Stimulated activated naive CD4-positive, alpha-beta T cell (primary cell): Measurements from ENCODE around the gene CLSTN3.
"Not testable (repeated sequence)": the region's sequence is repeated elsewhere in the genome, so short reads cannot be mapped to it uniquely, and the experiment has no call there.

ENCODE experiments used
- DNase-seq, 6 experiments: peaks; one replicate each; lab custom pipeline; 2025; lab: John Stamatoyannopoulos, UW

The CLSTN3 gene

DNA sequence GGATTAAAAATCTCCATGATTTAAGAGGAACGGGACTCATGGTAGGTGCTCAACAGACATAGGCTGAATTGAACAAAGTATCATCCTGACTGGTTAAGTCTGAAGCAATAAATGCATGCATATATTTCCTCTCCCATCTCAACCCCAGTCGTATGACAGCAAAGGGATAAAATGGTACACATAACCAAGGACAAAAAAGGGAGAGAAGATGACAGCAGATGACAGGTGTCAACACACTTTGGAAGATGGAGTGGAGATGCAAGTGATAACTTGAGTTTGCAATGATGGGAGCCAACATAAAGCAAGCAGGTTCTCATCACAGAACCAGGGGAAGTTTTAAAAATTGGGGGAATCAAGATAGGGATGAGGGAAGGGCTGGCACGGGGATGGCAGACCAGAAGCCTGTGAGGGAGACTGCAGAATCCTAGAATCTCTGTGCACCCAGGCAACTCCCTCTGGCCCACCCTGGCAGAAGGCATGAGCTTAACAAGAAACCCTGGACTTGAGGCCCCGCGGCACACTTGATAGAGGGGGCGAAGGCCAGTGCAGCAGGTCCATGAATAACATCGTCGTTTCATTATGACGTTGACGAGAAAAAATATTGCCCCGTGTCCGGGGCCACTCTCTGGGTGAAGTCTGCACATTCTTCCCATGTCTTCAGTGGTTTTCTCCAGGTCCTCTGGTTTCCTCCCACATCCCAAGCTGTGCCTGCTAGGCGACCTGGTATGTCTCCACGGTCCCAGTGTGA is 26.2 kb upstream of the CLSTN3 start:
- no peak for DNase-seq

DNA sequence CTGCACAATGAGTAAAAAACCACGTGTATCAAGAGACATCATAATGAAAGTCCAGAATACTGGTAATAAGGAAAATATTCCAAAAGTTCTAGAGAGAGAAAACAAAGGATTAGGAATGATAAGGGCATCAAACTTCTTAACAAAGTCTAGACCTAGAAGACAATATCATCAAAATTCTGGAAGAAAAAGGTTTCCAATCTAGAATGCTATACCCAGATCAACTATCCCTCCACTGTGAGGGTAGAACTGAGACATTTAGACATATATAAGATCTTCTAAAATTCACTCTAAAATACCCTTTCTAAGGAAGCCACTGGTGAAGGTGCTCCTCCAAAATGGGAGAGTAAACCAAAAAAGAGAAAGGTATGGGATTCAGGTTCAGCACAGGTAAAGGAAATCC is 24.1 kb upstream of the CLSTN3 start:
- no peak for DNase-seq

DNA sequence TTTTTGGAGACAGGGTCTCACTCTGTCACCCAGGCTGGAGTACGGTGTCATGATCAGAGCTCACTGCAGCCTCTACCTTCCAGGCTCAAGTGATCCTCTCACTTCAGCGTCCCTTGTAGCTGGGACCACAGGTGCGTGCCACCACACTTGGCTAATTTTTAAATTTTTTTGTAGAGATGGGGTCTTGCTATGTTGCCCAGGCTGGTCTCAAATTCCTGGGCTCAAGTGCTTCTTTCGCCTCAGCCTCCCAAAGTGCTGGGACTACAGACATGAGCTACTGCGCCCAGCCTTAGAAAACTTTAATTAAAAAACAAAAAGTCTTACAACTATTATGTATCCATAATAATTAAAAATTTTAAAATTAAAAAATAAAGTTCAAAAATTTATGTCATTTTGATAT is 23.0 kb upstream of the CLSTN3 start:
- DNase-seq, result not testable (repeated sequence)

DNA sequence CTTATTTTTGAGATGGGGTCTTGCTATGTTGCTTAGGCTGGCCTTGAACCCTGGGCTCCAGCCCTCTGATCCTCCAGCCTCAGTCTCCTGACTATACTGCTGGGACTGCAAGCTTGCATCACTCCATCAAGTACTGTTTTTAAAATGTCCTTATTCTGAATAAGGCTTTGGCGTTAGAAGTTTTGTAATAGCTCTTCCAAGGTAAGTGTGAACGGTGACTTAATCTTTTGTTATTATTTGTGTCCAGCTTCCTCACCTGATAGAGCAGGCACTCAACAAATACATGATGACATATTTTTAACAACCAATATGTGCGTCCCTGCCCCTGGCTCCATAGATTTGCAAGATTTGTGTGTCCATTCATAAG is 22.6 kb upstream of the CLSTN3 start:
- no peak for DNase-seq

DNA sequence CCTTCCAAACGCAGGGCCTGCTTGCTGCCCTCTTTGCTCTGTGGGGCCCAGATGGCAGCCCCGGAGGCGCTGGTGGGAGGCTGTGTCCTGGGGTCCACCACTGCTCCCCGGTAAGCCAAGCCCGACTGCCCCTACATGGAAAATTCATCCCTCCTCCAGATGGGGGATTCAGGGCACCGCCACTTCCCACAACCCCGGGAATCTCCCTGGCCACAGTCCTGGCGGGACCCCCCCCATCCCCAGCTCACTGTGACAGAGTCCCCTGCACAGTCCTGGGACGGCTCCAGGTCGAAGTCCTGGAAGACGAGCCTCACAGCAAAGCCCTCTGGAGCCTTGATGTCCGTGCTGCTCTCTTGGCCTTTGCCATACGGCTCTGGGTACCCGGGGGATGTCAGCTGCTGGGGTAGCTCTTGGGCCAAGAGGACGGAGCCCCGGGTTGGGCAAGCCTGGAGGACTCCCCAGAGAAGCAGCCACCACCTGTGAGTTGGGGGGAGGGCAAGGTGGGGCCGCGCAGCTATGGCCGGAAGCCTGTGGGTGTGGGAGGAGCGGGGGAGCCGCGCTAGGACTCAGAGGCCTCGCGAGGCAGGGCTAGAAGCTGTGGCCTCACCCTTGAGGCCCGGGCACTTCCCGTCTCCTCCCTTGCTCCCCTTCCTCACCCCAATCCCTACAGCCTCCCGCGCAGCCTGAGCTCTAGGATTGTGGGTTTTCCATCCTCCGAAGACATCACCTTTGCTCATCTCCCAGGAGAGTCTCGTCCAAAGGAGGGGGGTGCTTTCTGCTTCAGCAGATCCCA is 22.0 kb upstream of the CLSTN3 start:
- peak; percentile 19 to 64 (median 50) for DNase-seq

DNA sequence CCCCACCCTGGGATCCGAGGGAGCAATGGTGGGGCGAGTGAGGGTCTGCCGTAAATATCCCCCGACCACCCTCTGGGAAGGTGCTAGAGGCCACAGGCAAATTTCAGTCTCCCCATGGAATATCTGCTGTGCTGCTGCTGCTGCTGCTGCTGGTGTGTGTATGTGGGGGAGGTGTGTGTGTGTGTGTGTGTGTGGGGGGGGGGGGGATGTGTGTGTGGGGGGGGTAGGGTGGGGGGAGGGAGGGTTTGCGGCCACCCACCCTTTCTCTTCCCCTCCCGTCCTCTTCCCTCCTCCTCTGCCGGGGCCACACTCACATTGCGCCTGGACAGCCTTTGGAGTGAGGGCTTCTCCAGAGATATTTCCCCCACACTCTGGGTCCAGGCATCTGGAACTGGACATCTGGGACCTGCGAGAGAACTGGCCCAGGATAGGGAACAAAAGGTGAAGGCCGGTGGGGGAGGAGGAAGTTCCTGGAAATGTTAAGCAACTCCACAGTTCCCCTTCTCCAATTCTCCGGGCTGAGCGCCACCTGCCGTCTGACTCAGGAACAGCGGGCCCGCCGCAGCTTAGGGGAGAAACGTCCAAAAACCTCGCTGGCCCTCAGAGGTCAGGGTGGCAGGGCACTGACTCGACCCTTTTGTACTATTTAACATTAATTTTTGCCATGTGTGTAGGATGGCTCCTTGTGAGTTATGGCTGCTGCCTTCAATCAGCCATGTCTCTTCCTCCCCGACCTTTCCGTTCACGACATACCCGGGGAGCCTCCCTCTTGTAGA is 21.2 kb upstream of the CLSTN3 start, which contains the start of gene C1RL:
Gene C1RL (minus strand): TSS at position 419 of the 776 bp plus-strand sequence. CDS start 34 bp downstream, at position 385.
- peak; percentile 44 to 77 (median 68) for DNase-seq

DNA sequence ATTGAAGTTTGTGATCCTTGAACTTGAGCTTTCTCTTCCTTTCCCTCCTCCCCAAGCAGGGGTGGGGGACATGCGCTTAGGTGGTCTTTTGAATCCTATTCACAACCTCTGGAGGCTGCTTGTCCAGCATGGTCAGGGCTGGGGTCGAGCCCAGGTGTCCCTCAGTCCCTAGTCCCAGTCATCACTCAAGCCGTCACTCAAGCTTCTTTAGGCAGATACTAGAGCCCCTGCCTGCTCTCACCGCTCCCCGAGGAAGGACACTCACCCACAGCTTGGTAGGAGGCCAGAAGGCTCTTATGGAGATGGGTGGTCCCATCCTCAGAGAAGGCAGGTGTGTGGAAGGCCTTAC is 20.6 kb upstream of the CLSTN3 start:
- DNase-seq, result no peak

DNA sequence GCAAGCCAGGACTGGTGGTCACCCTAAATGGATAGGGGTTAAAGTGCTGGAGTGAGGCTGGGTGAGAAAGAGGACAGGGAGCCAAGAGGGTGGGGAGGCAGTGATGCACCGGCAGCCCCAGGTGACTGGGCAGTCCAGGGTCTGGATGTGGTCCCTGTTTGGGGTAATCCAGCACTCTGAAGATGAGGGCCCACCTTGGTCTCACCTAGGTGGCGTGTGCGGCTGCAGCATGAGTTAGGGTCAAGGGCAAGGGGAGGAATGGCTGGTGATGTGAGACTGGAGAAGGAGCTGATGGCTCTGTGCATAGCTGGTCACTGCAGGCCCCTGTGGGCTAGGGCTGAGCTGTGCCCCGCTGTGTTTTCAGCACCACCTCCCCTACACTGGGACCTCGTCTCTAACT is 19.5 kb upstream of the CLSTN3 start:
- no peak for DNase-seq

DNA sequence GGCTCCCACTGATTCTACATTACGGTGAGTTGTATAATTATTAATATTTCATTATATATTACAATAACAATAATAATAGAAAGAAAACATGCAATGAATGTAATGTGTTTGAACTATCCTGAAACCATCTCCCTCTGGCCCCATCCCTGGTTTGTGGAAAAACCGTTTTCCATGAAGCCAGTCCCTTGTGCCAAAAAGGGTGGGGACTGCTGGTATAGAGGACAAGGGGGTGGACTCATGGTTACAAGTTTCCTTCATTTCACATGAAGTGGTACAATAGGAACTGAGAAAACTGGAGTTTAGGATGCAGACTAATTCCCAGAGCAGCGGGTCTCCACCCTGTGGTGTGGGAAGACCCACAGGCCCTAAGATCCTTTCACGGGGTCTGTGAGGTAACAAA is 18.1 kb upstream of the CLSTN3 start:
- no peak for DNase-seq

DNA sequence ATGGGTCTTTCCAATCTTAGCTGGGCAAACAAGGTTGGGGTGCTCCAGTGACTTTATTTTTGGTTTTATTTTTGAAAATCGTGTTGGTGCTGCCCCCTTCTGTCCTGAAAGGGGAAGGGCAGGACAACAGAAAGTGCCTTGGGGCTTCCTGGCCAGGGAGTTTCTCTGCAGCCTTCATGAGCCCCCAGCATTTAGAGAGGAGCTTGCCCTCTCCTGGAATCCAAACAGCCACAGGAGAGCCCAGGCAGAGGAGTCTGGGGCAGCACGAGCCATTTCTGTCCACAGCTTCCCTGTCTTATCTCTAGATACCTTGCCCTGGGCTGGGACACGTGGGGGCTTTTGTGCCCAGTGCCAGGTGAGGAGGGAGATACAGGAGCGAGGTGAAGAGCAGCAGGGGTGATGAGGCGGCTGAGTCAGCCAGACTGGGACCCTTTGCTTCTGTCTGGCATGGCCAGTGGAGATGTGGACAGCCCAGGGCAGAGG is 16.7 kb upstream of the CLSTN3 start:
- peak; percentile 11 to 68 (median 18) for DNase-seq

DNA sequence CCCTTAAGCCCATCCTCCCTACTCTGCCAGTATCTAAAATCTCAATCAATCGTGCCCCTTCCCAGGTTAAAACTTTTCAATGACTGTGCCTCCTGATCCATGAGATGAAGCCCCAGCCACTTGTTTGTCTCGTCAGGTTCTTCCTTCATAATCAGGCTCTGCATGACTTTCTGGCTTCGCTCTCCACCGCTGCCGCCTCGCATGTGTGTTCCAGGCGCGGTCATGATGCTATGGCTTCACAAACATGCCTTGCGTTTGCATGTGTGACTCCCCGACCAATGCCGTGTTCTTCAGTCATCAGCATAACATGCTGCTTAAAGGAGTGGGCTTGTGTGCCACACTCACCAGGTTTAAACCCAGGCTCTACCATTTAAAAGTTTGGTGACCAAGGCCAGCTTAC is 16.2 kb upstream of the CLSTN3 start:
- no peak for DNase-seq

DNA sequence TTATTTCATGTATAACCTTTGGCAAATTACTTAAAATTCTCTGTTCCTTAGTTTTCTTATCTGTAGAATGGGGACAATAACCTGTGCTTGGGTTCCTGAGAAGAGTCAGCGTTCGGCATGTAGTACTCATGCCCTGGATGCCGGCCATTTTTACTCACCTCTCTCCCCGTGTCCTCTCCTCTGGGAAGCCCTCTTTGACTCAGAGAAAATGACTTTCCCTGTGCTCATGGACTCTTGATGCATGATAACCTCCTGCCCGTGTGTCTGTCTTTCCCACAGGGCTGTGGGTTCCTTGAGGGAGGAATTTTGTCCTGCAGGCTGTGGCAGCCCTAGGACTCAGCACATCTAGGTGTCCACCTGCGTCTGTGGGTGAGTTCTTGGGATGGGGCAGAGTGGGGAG is 15.3 kb upstream of the CLSTN3 start:
- no peak for DNase-seq

DNA sequence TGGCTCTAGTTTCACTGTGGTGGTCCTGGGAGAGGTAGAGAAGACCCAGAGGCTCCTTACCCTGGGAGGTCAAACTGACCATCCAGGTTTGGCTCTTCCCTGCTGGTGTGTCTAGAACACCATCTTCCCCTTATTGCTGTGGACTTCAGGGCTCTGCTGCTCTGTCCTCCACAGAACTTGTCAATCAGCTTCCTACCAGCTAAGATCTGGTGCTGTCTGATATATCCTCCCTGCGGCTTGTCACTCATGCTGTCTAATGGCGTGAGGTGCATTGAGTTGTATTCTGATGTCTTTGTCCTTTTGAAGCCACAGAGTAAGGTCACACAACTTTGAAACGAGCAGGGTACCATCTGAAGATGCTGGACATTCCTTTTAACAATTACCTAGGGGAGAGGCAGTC is 14.0 kb upstream of the CLSTN3 start:
- DNase-seq, result no peak

DNA sequence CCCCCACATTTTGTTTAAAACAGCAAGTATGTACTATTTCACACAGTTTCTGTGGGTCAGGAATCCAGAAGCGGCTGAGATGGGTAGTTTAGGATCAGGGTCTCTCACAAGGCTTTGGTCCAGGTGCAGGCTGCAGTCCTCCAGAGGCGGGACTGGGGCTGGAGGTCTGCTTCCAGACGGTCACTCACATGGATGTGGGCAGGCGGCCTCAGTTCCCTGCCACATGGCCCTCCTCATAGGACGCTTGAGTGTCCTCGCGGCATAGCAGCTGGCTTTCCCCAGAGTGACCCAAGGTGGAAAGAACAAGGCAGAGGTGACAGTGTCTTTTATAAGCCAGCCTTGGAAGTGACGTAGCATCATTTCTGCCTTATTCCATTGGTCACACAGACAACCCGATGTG is 13.3 kb upstream of the CLSTN3 start:
- DNase-seq, result no peak

DNA sequence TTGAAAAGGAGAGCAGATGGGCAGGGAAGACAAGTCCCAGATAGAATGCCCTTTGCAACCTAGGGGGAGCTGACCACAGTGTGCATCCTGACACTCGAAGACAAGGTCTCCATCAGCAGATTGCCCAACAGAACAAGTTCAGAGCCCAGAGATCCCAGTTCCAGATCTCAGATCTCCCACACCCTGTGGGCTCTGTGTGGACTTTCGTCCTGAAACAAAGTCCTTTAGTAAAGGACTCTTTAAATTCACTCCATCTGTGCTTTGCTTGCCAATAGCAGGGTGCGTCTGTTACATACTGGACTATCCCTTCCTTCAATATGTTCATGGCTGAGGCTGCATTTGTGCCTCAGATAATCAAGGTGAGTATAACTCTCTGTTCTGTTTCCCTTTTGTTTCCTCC is 12.5 kb upstream of the CLSTN3 start:
- DNase-seq, result no peak

DNA sequence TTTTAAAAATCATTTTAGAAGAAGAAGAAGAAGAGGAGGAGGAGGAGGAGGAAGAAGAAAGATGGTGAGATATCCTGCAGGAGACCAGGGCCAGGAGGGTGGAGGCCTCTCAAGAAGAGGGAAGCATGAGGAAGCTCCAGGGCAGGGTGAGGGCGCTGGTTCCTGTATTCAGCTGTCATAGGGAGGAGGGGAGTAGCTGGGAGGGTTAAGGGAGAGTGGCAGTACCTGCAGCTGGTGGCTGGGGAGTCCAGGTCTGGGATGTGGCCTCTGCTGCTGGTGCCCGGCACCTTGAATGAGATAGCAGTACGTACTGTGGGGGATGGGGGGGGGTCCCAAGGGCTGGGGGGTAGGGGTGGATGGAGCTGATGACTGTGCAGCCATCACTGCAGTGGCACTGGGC is 11.3 kb upstream of the CLSTN3 start:
- no peak for DNase-seq

DNA sequence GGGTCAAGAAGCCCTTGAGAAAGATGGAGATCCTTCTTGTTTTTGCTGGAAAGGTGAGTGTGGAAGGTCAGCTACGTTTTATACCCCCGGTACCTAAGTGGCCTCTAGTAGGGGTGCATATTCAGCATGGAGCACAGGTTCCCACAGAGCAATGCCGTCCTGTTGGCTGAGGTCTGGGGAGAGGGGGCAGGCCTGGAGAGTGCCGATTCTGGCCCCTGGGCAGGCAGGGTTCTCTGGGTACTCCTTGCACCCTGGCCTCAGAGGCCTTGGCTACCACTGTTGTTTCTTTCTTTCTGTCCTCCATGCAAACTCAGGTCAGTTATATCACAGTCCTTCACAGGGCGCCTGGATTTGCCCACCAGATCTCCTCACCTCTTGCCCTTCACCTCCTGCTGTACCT is 10.0 kb upstream of the CLSTN3 start:
- DNase-seq, result no peak

DNA sequence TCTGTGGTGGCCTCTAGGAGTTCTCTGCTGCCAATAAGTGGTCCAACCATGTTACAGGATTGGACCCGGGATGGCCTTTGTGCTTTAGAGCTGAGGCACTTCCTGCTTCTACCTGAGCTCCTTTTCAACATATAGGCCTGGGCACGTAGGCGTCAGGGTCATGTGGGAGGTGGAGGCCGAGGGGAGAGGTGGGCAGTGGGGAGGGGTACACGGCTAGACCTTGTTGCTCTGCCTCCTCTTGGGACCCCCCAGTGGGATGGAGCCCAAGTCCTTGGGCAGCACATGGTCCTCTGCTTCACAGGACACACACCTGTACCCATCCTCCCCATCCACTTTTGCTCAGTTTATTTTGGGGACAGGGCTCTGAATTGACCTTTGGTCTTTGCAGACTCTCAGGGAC is 8.8 kb upstream of the CLSTN3 start:
- DNase-seq, result no peak

DNA sequence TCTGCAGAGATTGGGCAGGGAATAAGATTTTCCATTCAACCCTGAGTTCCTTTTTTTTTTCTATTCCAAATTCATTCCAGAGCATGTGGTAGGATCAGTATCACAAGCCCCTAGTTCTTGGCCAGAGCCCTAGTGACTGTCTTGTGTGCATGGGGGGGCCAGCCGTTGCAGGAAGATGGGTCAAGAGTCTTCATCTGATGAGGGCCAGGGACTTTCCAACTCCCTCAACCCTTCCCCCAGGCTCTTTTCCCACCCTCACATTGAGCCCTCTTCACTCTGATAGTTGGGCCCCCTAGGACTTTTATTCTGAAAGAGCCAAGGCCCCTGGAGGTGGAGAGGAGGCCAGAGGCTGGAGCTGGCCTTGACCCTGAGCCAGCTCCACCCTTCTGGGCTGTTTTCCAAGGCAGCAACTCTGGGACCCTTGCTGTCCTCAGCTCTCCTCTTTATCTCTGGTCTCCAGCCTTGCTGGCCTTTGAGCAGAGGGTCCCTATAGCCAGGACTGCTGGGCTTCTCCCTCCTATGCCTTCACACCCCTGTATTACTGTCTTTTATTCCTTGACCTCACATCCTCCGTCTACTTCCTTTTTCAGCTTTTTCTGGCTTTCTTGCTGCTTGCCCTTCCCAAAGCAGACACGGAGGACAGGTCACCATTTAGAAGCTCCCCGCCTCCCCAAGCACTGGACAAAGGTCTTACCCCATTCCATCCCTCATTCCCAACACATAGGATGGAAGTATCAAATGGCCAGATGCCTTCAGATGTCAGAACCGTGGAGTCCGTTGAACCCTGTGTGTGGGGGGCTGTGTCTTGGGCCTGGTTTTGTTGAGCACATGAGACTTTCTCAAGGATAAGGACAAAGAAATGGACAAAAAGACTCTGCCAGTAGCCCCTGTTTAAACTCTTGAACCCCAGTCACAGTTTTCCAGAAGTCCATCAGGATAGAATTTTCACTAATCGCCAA is 7.1 kb upstream of the CLSTN3 start:
- no peak for DNase-seq

DNA sequence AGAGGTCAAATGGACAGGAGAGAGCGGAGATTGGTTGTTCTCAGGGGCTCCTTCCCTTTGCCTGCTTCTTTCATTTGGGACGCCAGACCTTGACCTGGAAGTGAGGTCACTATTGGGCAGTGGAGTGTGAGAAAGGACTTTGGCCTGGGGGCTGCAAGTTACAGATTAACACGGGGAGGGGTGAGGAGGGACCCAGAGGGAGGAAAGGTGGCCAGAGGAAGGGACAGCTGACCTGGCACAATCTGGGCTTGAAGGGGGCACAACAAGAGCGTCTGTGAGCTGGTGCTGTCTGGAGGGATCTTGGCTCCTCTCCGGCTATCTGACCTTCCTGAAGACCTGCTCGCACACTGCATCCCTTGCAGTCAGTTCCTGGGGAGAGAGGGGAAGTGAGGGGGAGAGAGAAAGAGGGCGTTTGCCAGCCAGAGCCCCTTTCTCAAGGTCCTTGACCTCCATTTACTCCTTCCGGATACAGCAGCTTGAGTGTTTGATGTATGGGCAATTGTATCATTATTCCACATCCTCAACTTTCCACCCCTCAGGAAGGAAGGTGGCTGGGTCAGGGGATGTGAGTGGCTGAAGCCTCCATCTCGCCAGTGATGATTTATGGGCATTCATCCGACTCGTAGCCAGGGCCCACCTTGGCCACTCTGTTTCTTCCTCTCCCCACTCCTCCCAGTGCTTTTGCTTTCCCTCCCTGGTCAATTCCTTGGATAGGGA is 6.2 kb upstream of the CLSTN3 start:
- DNase-seq, result no peak
